ENCODE measurements around the gene EGR2. TPM values are rescaled to one million over a fixed set of nuclear protein-coding genes. Genes with fewer than 3 reads are reported as not detected.

The EGR2 gene
- total RNA-seq, 1 donor from 2014 or later, result 6.5 TPM

DNA sequence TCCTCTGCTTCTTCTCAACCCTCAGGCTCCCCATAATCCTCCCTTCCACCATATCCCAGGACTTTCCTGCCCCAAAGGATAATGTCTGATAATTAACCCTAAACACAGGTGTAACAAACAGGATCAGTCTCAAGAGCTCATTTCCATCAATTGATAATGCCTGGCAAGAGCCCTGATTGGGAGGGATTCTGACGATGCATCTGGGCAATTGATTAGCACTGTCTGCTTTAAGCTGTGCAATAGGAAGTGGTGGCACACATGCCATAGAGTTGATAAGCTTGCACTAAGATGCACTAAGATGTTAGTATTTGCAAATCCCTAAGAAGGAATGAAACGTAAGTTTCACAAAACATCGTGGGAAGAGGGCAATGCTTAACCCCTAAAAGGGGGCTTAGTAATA, 27.4 kb upstream of the EGR2 start:
- peaks cover 7% of the 10 kb centered on the region for H3K9me3 Mint-ChIP-seq
- no peak overlapping the region for H3K27ac Mint-ChIP-seq
- Histone ChIP-seq H3K79me2 (ENCODE audit: low read depth) (no peaks in the 10 kb centered on the region), H3K4me1 (no peaks in the 10 kb centered on the region), H3K9me3 (ENCODE audit: low read depth) (no peaks in the 10 kb centered on the region), H3K36me3 (no peaks in the 10 kb centered on the region), H3K4me2 (no peak overlapping the region), H3K4me3 (no peak overlapping the region), H3K27ac (no peak overlapping the region), H3K27me3 (no peaks in the 10 kb centered on the region), H3K9ac (no peak overlapping the region), H3F3A (ENCODE audit: low read depth) (no peaks in the 10 kb centered on the region), H2AFZ (replicated peaks) (no peak overlapping the region), H4K20me1 (ENCODE audit: low read depth) (no peaks in the 10 kb centered on the region)
- H3K4me1 Mint-ChIP-seq, result no peaks in the 10 kb centered on the region
- TF ChIP-seq EZH2phosphoT487 (IDR thresholded peaks at IDR 0.05) (no peak), EZH2 (IDR thresholded peaks at IDR 0.05) (no peak)
- TF ChIP-seq, protein P1, sequence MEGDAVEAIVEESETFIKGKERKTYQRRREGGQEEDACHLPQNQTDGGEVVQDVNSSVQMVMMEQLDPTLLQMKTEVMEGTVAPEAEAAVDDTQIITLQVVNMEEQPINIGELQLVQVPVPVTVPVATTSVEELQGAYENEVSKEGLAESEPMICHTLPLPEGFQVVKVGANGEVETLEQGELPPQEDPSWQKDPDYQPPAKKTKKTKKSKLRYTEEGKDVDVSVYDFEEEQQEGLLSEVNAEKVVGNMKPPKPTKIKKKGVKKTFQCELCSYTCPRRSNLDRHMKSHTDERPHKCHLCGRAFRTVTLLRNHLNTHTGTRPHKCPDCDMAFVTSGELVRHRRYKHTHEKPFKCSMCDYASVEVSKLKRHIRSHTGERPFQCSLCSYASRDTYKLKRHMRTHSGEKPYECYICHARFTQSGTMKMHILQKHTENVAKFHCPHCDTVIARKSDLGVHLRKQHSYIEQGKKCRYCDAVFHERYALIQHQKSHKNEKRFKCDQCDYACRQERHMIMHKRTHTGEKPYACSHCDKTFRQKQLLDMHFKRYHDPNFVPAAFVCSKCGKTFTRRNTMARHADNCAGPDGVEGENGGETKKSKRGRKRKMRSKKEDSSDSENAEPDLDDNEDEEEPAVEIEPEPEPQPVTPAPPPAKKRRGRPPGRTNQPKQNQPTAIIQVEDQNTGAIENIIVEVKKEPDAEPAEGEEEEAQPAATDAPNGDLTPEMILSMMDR (IDR thresholded peaks at IDR 0.05), result no peak
- no peak overlapping the region for H3K4me3 Mint-ChIP-seq
- no peak for DNase-seq (ENCODE audit: low spot score)
- H3K36me3 Mint-ChIP-seq, result no peaks in the 10 kb centered on the region
- H3K27me3 Mint-ChIP-seq (ENCODE audit: insufficient read depth, low read depth), result peaks cover 3% of the 10 kb centered on the region

DNA sequence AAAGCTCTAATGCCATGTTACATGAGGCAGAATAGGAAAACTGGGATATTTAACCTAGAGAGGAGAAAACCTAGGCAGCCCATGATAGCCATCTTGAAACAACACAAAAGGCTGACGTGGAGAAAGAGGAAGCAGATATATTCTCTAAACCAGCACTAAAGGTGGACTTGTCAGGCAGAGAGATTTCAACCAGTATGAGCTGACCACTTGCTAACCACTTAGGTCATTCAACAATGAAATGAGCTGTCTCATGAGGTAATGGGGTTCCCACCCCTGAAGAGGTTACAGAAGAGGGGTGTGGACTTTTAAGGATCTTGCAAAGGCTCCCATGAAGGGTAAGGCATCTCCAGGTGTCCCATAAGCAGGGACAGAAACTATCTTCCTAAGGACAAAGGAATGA, 26.8 kb upstream of the EGR2 start:
- Histone ChIP-seq H4K20me1 (ENCODE audit: low read depth) (no peaks in the 10 kb centered on the region), H3K79me2 (ENCODE audit: low read depth) (no peaks in the 10 kb centered on the region), H3K36me3 (no peaks in the 10 kb centered on the region), H3K27me3 (no peaks in the 10 kb centered on the region), H3K4me1 (no peaks in the 10 kb centered on the region), H3K9ac (no peak overlapping the region), H3K27ac (no peak overlapping the region), H2AFZ (replicated peaks) (no peak overlapping the region), H3K4me2 (no peak overlapping the region), H3K9me3 (ENCODE audit: low read depth) (no peaks in the 10 kb centered on the region), H3K4me3 (no peak overlapping the region), H3F3A (ENCODE audit: low read depth) (no peaks in the 10 kb centered on the region)
- peaks cover 7% of the 10 kb centered on the region for H3K9me3 Mint-ChIP-seq
- H3K36me3 Mint-ChIP-seq, result no peaks in the 10 kb centered on the region
- H3K27ac Mint-ChIP-seq, result no peak overlapping the region
- TF ChIP-seq, protein P1 (IDR thresholded peaks at IDR 0.05), result no peak
- TF ChIP-seq EZH2 (IDR thresholded peaks at IDR 0.05) (no peak), EZH2phosphoT487 (IDR thresholded peaks at IDR 0.05) (no peak)
- H3K4me1 Mint-ChIP-seq, result no peaks in the 10 kb centered on the region
- no peak overlapping the region for H3K4me3 Mint-ChIP-seq
- peaks cover 3% of the 10 kb centered on the region for H3K27me3 Mint-ChIP-seq (ENCODE audit: insufficient read depth, low read depth)
- no peak for DNase-seq (ENCODE audit: low spot score)

DNA sequence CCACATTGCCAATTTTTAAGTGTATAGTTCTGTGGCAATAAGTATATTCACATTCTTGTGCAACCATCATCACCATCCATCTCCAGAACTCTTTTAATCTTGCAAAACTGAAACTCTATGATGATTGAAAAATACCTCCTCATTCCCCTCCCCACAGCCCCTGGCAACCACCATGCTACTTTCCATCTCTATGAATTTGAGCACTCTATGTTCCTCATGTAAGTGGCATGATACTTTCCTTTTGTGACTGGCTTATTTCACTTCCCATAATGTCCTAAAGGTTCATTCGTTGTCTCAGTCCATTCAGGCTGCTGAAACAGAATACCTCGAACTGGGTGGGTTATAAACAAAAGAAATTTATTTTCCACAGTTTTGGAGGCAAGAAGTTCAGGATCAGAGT, 23.4 kb upstream of the EGR2 start:
- H3K27ac ChIP-seq, result no peak overlapping the region
- no peak overlapping the region for H2AFZ ChIP-seq (replicated peaks)
- H3K27me3 ChIP-seq, result no peaks in the 10 kb centered on the region
- H3K36me3 ChIP-seq, result no peaks in the 10 kb centered on the region
- no peak overlapping the region for H3K4me3 ChIP-seq
- H4K20me1 ChIP-seq (ENCODE audit: low read depth), result no peaks in the 10 kb centered on the region
- TF ChIP-seq, protein P1 (IDR thresholded peaks at IDR 0.05), result no peak
- TF ChIP-seq EZH2 (IDR thresholded peaks at IDR 0.05) (no peak), EZH2phosphoT487 (IDR thresholded peaks at IDR 0.05) (no peak)
- no peak overlapping the region for H3K27ac Mint-ChIP-seq
- no peaks in the 10 kb centered on the region for H3K27me3 Mint-ChIP-seq (ENCODE audit: insufficient read depth, low read depth)
- H3K4me3 Mint-ChIP-seq, result no peak overlapping the region
- no peak overlapping the region for H3K4me2 ChIP-seq
- DNase-seq (ENCODE audit: low spot score), result no peak
- no peaks in the 10 kb centered on the region for H3K4me1 Mint-ChIP-seq
- no peaks in the 10 kb centered on the region for H3F3A ChIP-seq (ENCODE audit: low read depth)
- H3K9ac ChIP-seq, result no peak overlapping the region
- H3K36me3 Mint-ChIP-seq, result no peaks in the 10 kb centered on the region
- H3K79me2 ChIP-seq (ENCODE audit: low read depth), result no peaks in the 10 kb centered on the region
- H3K9me3 Mint-ChIP-seq, result no peaks in the 10 kb centered on the region
- no peaks in the 10 kb centered on the region for H3K4me1 ChIP-seq
- H3K9me3 ChIP-seq (ENCODE audit: low read depth), result no peaks in the 10 kb centered on the region
